Colonic mucosa (tissue), 4 donors: ENCODE results near the gene SLC37A2. TPM values are rescaled to one million over a fixed set of nuclear protein-coding genes. Genes with fewer than 3 reads are reported as not detected.

Experiments used
- DNase-seq: peaks from one replicate; pipeline ENCODE4 v3.0.0-alpha.2; 2020
- H3K27ac ChIP-seq: fragments of 200-600 bp; one replicate; pipeline ENCODE4 v1.8.0; 2021
- H3K27me3 ChIP-seq: fragments of 200-600 bp; one replicate; pipeline ENCODE4 v1.8.0; 2021
- H3K36me3 ChIP-seq: fragments of 200-600 bp; one replicate; pipeline ENCODE4 v1.8.0; 2021
- H3K4me1 ChIP-seq: fragments of 200-600 bp; one replicate; pipeline ENCODE4 v1.8.0; 2021; ENCODE audit warnings: mild to moderate bottlenecking
- H3K4me3 ChIP-seq: fragments of 200-600 bp; one replicate; pipeline ENCODE4 v1.8.0; 2021
- H3K9ac ChIP-seq, 2 donors: one replicate each; pipeline ENCODE4 v1.7.0; 2013; ENCODE audit warnings: control low read depth in 2 of 2, low read depth in 2 of 2, low read length in 2 of 2
- H3K9me3 ChIP-seq: fragments of 200-600 bp; one replicate; pipeline ENCODE4 v1.8.0; 2021
- intact Hi-C: fragments of 100-400 bp; cut with DNase I; formaldehyde crosslinking; loops from one replicate; pipeline ENCODE4 v1.14.1; 2022
- total RNA-seq, 2 donors: library from RNA; stranded (reverse); fragmentation: NEBNext Ultra II Directional in 1 of 2; extraction: Animal tissue kit (Norgen Biotek cat#: 25700) in 1 of 2; gene quantifications; one replicate each; pipeline ENCODE4 v1.2.1, GENCODE V29; 2021
- TF ChIP-seq, protein P1 (sequence below): fragments of 200-600 bp; IDR thresholded peaks from one replicate; pipeline ENCODE4 v1.8.0; 2022; ENCODE audit warnings: antibody characterized with exemption, mild to moderate bottlenecking
- donor health status: healthy.
- donor health status: DM: no; HTN: no; CAD: no.
- donor health status: DM: no; HTN: no; CAD: no.

SLC37A2 gene
- total RNA-seq, 2 donors from 2014 or later = 2.2 to 5.1 TPM

DNA sequence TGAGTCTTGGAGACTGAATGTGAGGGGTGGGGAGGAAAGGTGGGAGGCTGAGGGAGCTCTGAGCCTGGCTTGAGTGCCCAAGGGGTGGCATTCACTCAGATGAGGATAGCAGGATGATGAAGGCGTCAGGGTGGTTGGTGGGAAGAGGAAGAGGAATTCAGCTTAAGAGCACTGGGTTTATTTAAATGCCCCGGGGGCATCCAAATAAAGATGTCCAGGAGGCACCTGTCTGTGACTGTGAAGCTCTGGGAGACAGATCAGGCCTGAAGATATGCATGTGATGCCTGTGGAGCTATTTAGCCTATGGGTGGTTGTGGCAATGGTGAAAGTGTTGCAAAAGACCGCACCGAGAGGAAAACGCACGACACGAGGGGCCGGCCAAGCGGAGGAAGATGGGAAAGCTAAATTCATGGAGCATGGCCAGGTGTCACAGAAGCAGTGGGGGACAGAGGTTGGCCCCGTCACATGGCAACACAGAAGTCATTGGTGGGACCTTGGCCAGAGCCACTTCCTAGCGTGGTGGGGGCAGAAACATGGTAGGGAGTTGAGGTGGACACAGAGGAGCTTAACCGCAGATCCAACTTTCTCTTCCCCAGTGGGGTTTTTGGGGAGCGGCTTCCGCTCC is 15.5 kb downstream of the SLC37A2 start:
- no peaks in the 10 kb centered on the region for H3K27me3 ChIP-seq
- H3K27ac ChIP-seq = no peak overlapping the region
- H3K36me3 ChIP-seq = no peaks in the 10 kb centered on the region
- no peak for DNase-seq
- H3K9ac ChIP-seq = no peak overlapping the region
- H3K9me3 ChIP-seq = no peaks in the 10 kb centered on the region
- intact Hi-C loops = no loop called here
- H3K4me1 ChIP-seq = no peaks in the 10 kb centered on the region
- H3K4me3 ChIP-seq = no peak overlapping the region
- TF ChIP-seq, protein P1, sequence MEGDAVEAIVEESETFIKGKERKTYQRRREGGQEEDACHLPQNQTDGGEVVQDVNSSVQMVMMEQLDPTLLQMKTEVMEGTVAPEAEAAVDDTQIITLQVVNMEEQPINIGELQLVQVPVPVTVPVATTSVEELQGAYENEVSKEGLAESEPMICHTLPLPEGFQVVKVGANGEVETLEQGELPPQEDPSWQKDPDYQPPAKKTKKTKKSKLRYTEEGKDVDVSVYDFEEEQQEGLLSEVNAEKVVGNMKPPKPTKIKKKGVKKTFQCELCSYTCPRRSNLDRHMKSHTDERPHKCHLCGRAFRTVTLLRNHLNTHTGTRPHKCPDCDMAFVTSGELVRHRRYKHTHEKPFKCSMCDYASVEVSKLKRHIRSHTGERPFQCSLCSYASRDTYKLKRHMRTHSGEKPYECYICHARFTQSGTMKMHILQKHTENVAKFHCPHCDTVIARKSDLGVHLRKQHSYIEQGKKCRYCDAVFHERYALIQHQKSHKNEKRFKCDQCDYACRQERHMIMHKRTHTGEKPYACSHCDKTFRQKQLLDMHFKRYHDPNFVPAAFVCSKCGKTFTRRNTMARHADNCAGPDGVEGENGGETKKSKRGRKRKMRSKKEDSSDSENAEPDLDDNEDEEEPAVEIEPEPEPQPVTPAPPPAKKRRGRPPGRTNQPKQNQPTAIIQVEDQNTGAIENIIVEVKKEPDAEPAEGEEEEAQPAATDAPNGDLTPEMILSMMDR = no peak

DNA sequence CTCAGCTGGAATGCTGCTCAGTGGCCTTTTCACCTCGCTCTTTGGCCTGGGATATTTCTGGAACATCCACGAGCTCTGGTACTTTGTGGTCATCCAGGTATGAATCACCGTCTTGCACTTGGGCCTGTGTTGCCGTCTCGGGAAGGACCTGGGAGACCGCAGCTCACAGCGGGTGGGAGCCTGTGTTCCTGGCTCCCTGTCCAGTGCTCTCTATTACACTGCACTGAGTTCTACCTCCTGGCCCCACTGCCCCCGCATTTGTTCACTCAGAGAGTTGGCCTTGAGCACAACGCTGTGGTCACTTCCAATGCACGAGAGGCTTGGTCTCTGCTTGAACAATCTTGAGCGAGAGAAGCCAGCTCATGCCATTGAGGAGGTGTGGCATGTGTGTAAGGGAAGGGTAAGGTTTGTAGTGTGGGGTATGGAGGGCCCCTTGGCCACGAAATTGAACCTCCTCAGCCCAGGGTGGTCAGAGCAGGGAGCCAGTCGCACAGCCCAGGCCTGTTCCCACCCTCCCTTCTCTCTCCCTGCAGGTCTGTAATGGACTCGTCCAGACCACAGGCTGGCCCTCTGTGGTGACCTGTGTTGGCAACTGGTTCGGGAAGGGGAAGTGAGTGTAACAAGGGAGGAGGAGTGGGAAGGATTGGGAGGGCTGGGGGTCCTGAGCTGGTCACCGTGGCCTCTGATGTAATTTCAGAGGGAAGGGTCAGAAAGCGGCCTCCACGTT is 16.2 kb downstream of the SLC37A2 start:
- TF ChIP-seq, protein P1 = no peak
- Histone ChIP-seq H3K27ac (no peak overlapping the region), H3K4me3 (no peak overlapping the region), H3K27me3 (no peaks in the 10 kb centered on the region), H3K9me3 (no peaks in the 10 kb centered on the region), H3K9ac (no peak overlapping the region), H3K4me1 (no peaks in the 10 kb centered on the region), H3K36me3 (no peaks in the 10 kb centered on the region)
- intact Hi-C loops = no loop called here
- no peak for DNase-seq

DNA sequence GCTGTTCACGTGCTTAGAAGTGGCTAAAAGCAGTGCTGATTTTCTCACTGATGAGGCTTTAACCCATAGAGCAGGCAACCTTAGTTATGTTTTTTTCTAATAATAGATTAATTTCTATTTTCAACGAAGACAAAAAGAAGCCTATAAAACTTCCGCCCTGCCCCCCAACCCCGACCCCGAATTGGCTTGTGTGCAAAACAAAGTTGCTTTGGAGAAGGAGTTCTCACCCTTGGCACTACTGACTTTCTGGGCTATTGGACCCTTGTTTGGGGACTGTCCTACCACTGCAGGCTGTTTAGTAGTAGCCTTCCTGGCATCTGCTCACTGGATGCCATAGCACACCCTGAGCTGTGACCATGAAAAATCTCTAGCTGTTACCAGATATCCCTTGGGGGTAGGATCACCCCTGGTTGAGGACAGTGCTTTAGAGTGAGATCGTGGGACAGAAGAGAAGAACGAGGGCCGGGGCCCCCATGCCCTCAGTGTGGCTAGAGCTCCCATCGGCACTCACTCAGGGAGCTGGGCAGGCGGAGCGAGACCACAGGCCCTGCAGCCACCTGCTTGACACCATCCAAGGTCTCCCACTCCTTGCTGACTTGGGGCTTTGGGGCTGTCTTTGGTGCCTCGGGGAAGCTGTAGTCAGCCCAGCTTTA is 16.9 kb downstream of the SLC37A2 start:
- DNase-seq = no peak
- no peak overlapping the region for H3K4me3 ChIP-seq
- H3K9ac ChIP-seq = no peak overlapping the region
- H3K9me3 ChIP-seq = no peaks in the 10 kb centered on the region
- H3K27ac ChIP-seq = no peak overlapping the region
- no peaks in the 10 kb centered on the region for H3K36me3 ChIP-seq
- H3K27me3 ChIP-seq = no peaks in the 10 kb centered on the region
- H3K4me1 ChIP-seq = no peaks in the 10 kb centered on the region
- TF ChIP-seq, protein P1 = no peak
- intact Hi-C loops = loop anchor here (10.0 kb wide), 1 partner anchor 335 kb away; no protein-coding TSS in a partner anchor

DNA sequence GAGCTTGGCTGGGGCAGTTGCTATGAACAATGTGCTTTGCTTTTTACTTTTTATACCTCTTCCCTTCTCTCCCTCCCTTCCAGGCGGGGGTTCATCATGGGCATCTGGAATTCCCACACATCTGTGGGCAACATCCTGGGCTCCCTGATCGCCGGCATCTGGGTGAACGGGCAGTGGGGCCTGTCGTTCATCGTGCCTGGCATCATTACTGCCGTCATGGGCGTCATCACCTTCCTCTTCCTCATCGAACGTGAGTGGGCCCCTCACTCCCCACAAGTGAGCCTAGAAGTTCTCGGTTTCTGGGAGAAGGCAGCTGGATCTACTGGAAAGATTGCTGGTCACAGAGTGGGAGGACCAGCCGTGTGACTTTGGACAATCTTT is 17.4 kb downstream of the SLC37A2 start:
- no peak for DNase-seq
- Histone ChIP-seq H3K4me1 (no peaks in the 10 kb centered on the region), H3K9ac (no peak overlapping the region), H3K36me3 (no peaks in the 10 kb centered on the region), H3K27me3 (no peaks in the 10 kb centered on the region), H3K4me3 (no peak overlapping the region), H3K9me3 (no peaks in the 10 kb centered on the region), H3K27ac (no peak overlapping the region)
- intact Hi-C loops = loop anchor here (10.0 kb wide), 1 partner anchor 334 kb away; no protein-coding TSS in a partner anchor
- TF ChIP-seq, protein P1 = no peak

DNA sequence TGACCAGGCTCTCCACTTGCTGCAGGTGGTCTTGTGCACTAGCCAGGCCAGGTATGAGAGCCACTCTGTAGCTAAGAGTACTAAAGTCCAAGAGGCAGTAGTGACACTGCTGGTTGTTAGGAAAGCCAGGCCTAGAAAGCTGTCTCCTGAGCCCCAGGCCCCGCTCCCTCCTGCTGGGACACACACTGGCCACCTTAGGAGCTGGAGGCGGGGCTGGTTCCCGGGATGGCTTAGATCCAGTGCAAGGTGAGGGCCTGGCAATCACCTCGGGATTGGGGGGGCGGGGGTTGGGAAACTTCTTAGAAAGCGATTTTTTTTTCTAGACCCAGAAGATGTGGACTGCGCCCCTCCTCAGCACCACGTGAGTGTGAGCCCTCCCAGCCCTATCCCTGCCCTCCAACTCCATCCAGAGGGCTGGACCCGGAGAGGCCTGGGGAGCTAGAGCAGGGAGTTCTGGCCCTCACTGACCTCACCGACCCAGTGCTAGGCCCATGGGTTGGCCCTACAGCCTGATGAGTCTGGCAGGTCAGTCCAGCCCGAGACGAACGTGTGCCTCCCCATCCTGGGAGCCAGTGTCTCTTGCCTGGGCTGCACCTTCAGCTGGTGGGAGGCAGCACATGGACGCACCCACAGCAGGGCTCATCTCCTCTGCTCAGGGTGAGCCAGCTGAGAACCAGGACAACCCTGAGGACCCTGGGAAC is 18.1 kb downstream of the SLC37A2 start:
- Histone ChIP-seq H3K36me3 (no peaks in the 10 kb centered on the region), H3K27me3 (no peaks in the 10 kb centered on the region), H3K4me3 (no peak overlapping the region), H3K27ac (no peak overlapping the region), H3K4me1 (no peaks in the 10 kb centered on the region), H3K9me3 (no peaks in the 10 kb centered on the region), H3K9ac (no peak overlapping the region)
- no peak for DNase-seq
- intact Hi-C loops = loop anchor here (10.0 kb wide), 1 partner anchor 334 kb away; no protein-coding TSS in a partner anchor
- TF ChIP-seq, protein P1 = no peak
